Endothelial cell (in vitro differentiated cells): ENCODE results near the gene CFL2. TPM values are rescaled to one million over a fixed set of nuclear protein-coding genes. Genes with fewer than 3 reads are reported as not detected.

ENCODE experiments used
- DNase-seq: peaks from one replicate; pipeline ENCODE4 v3.0.0; 2021; ENCODE audit warnings: low spot score
- H3K27ac Mint-ChIP-seq: one replicate; pipeline ENCODE4 v1.8.0; 2021; ENCODE audit warnings: mixed read lengths, inconsistent platforms; ENCODE audit not compliant: unreplicated experiment
- H3K27me3 Mint-ChIP-seq: one replicate; pipeline ENCODE4 v1.8.0; 2021; ENCODE audit warnings: mild to moderate bottlenecking, moderate library complexity, mixed read lengths, inconsistent platforms; ENCODE audit not compliant: unreplicated experiment
- H3K36me3 Mint-ChIP-seq: one replicate; pipeline ENCODE4 v1.8.0; 2021; ENCODE audit warnings: mild to moderate bottlenecking, low read depth, mixed read lengths, inconsistent platforms; ENCODE audit not compliant: unreplicated experiment
- H3K4me1 Mint-ChIP-seq: one replicate; pipeline ENCODE4 v1.8.0; 2021; ENCODE audit warnings: mild to moderate bottlenecking, mixed read lengths, inconsistent platforms; ENCODE audit not compliant: unreplicated experiment
- H3K4me3 Mint-ChIP-seq: one replicate; pipeline ENCODE4 v1.8.0; 2021; ENCODE audit warnings: mild to moderate bottlenecking, mixed read lengths, inconsistent platforms; ENCODE audit not compliant: unreplicated experiment
- H3K9me3 Mint-ChIP-seq: one replicate; pipeline ENCODE4 v1.8.0; 2021; ENCODE audit warnings: mixed read lengths, inconsistent platforms; ENCODE audit not compliant: unreplicated experiment
- CTCF ChIP-seq: fragments of 200-600 bp; sonication (generic); IDR thresholded peaks from one replicate; pipeline ENCODE4 v1.5.0; 2021; ENCODE audit warnings: antibody characterized with exemption; ENCODE audit not compliant: unreplicated experiment
- long read RNA-seq: library from polyadenylated mRNA; unstranded; transcript quantifications from one replicate; pipeline ENCODE4 v2.0.0, GENCODE V29; 2020; ENCODE audit not compliant: unreplicated experiment
- total RNA-seq: library from RNA; stranded (reverse); fragmentation: NEBNext Ultra II Directional; extraction: Animal tissue kit (Norgen Biotek cat#: 25700); gene quantifications from one replicate; pipeline ENCODE4 v1.2.1, GENCODE V29; 2021; ENCODE audit not compliant: unreplicated experiment

CFL2 gene
- 27.8 TPM for total RNA-seq
- long read RNA-seq, full-length matches to known transcripts: 16 of 18 reads
- long read RNA-seq, partial matches to known transcripts: 1 of 18 reads
- long read RNA-seq, other reads (novel, unspliced or antisense): 1 of 18 reads

- H3K27me3 Mint-ChIP-seq: peaks cover 5% of the 10 kb centered on the region
- H3K27ac Mint-ChIP-seq: peak within 1 kb of the TSS; percentile 87
- peaks cover 9% of the 10 kb centered on the region for H3K4me1 Mint-ChIP-seq
- DNase-seq: peak; percentile 72
- no peak for TF ChIP-seq CTCF
- H3K36me3 Mint-ChIP-seq: no peaks in the 10 kb centered on the region
- H3K9me3 Mint-ChIP-seq: no peaks in the 10 kb centered on the region
- H3K4me3 Mint-ChIP-seq: peak within 1 kb of the TSS; percentile 96
These were observed at the start of gene CFL2 for GRCh38 chr14:34714320-34715126. TSS of gene CFL2 (minus strand) at chr14:34714593. CDS start at chr14:34714540, 53 bp downstream.

DNA sequence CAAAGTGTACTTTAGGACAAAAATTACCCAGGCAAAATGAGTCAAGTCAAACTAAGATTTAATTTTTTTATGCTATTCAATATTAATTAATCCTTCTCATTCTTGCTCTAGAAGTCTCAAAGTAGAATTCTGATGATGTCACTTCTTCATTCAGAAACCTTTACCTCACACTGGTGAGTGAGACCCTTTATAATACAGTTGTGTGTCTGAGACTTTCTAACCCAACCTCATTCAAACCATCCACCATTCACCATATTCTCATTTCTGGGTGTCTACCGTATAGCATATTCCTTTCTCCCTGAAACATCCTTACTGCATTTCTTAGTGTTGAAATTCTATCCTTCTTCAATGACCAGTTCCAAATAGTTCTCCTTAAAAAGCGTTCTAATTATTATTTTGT, 40.8 kb upstream of the CFL2 start:
- DNase-seq: no peak
- H3K36me3 Mint-ChIP-seq: peaks cover 3% of the 10 kb centered on the region
- no peak overlapping the region for H3K4me3 Mint-ChIP-seq
- no peak for TF ChIP-seq CTCF
- no peak overlapping the region for H3K27ac Mint-ChIP-seq
- no peaks in the 10 kb centered on the region for H3K4me1 Mint-ChIP-seq
- H3K27me3 Mint-ChIP-seq: no peaks in the 10 kb centered on the region
- H3K9me3 Mint-ChIP-seq: no peaks in the 10 kb centered on the region

DNA sequence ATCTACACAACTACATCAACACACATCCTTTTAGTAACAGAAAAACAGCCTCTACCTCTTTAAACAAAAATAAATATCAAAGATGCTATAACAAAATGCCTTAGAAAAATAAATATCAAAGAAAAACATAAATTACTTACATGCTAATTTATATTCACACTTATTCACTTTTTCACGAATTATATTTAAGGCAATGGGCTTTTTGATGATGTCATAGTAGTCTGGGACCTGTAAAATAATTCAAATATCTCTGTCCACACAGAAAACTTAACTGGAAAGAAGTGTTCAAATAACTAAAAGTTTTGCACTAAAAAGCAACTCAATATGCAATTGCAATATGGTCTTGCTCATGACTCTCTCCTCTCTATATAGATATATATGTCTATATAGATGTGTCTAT, 40.3 kb upstream of the CFL2 start:
- H3K27me3 Mint-ChIP-seq: no peaks in the 10 kb centered on the region
- DNase-seq: no peak
- no peak for TF ChIP-seq CTCF
- no peaks in the 10 kb centered on the region for H3K4me1 Mint-ChIP-seq
- no peak overlapping the region for H3K4me3 Mint-ChIP-seq
- H3K36me3 Mint-ChIP-seq: peaks cover 3% of the 10 kb centered on the region
- H3K9me3 Mint-ChIP-seq: no peaks in the 10 kb centered on the region
- no peak overlapping the region for H3K27ac Mint-ChIP-seq

DNA sequence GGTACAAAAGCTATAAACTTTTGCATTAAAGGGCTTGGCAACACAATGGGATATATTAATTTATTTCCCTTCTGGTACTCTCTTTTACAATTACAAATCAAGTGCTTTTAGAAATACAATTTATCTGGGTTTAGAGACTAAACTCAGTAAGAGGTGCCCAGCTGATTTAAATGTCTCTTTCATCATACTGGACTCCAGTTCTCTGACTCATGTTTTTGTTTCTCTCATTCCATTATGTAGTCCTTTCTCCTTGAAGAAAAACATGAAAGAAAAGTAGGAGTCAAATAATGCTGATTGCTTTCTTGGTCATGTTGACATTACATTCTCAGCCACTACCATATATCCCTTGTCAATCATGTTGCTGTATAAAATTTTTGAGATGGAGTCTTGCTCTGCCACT, 36.3 kb upstream of the CFL2 start:
- no peak for TF ChIP-seq CTCF
- DNase-seq: no peak
- Mint-ChIP-seq H3K9me3 (no peaks in the 10 kb centered on the region), H3K4me1 (no peaks in the 10 kb centered on the region), H3K27ac (no peak overlapping the region), H3K36me3 (no peaks in the 10 kb centered on the region), H3K27me3 (no peaks in the 10 kb centered on the region), H3K4me3 (no peak overlapping the region)

GRCh38 chr14:34750233-34750632, 35.8 kb upstream of the CFL2 start:
- no peak for TF ChIP-seq CTCF
- Mint-ChIP-seq H3K36me3 (no peaks in the 10 kb centered on the region), H3K9me3 (no peaks in the 10 kb centered on the region), H3K4me3 (no peak overlapping the region), H3K27ac (no peak overlapping the region), H3K4me1 (no peaks in the 10 kb centered on the region), H3K27me3 (no peaks in the 10 kb centered on the region)
- DNase-seq: no peak
